Transverse colon (tissue), 4 donors: ENCODE measurements around the gene NAA20. TPM values are rescaled to one million over a fixed set of nuclear protein-coding genes. Genes with fewer than 3 reads are reported as not detected.

Experiments used
- DNase-seq: peaks from one replicate; pipeline ENCODE4 v3.0.0-alpha.2; 2019
- H3K27ac ChIP-seq, 4 donors: fragments of 200-600 bp; sonication (generic); 2 replicates each; pipeline ENCODE4 v1.5.1; 2016 to 2018; ENCODE audit warnings: inconsistent platforms in 4 of 4
- H3K27me3 ChIP-seq: fragments of 200-600 bp; sonication (generic); 2 replicates; pipeline ENCODE4 v1.5.1; 2017; ENCODE audit warnings: inconsistent platforms
- H3K36me3 ChIP-seq, 4 donors: fragments of 200-600 bp; sonication (generic); 2 replicates each; pipeline ENCODE4 v1.5.1; 2017 to 2019; ENCODE audit warnings: inconsistent platforms in 4 of 4
- H3K4me1 ChIP-seq, 4 donors: fragments of 200-600 bp; sonication (generic); 2 replicates each; pipeline ENCODE4 v1.5.1; 2017 to 2020; ENCODE audit warnings: inconsistent platforms in 4 of 4
- H3K4me3 ChIP-seq, 4 donors: fragments of 200-600 bp; sonication (generic); 1 replicate in 1 of 4; 2 replicates in 3 of 4; pipeline versions ENCODE4 v1.5.1 to v1.6.1; 2017 to 2019; ENCODE audit warnings: inconsistent platforms in 4 of 4
- H3K9me3 ChIP-seq, 2 donors: fragments of 200-600 bp; sonication (generic); 2 replicates each; pipeline ENCODE4 v1.5.1; 2017 to 2019; ENCODE audit warnings: inconsistent platforms in 2 of 2
- CTCF ChIP-seq, 5 experiments: fragments of 200-600 bp in 3 of 5; fragments of 450-650 bp in 2 of 5; sonication (generic) in 3 of 5; IDR thresholded peaks; 1 replicate in 2 of 5; 2 replicates in 3 of 5; pipeline ENCODE4 v1.5.1; 2016 to 2017; ENCODE audit warnings: antibody characterized with exemption in 5 of 5, inconsistent platforms in 3 of 5, mild to moderate bottlenecking in 2 of 5, moderate library complexity in 1 of 5
- EP300 ChIP-seq: sonication (generic); formaldehyde crosslinking; IDR thresholded peaks from one replicate; pipeline ENCODE4 v1.6.1; 2017; ENCODE audit warnings: antibody characterized with exemption, low read depth
- POLR2A ChIP-seq: fragments of 450-650 bp; IDR thresholded peaks from one replicate; pipeline ENCODE4 v1.6.1; 2016; ENCODE audit warnings: antibody characterized with exemption, mild to moderate bottlenecking, moderate library complexity
- POLR2AphosphoS5 ChIP-seq, 3 donors: sonication (generic); formaldehyde crosslinking; IDR thresholded peaks; one replicate each; pipeline ENCODE4 v1.6.1; 2016; ENCODE audit warnings: antibody characterized with exemption in 3 of 3
- WGBS, 2 donors: methylation state at CpG; one replicate each; pipeline ENCODE4 v1.1.5; 2018; ENCODE audit warnings: low coverage in 1 of 2; 5-methylcytosine and 5-hydroxymethylcytosine counted together
- in situ Hi-C, 4 donors: fragments of 200-750 bp; cut with MboI; loops; one replicate each; pipeline versions ENCODE4 v1.15.0 to v1.15.1; 2017; ENCODE audit warnings: low sequenced_read_pairs in 3 of 4, low pct_ligation_motif_present in 1 of 4, low pct_unique_long_range_greater_than_20kb in 1 of 4
- intact Hi-C: fragments of 100-400 bp; cut with DNase I; formaldehyde crosslinking; loops from one replicate; pipeline ENCODE4 v1.15.1; 2023; ENCODE audit warnings: low total_unique reads
- total RNA-seq, 4 donors: library from RNA; depleted of rRNA; stranded (reverse); fragments of >200 nt; gene quantifications; one replicate each; pipeline ENCODE4 v1.1.0, GENCODE V29; 2016

The NAA20 gene
- total RNA-seq, 4 donors from 2014 or later: 26.5 to 58.0 (median 32.7) TPM

GRCh38 chr20:19973961-19974629 is 43.1 kb upstream of the NAA20 start:
- Histone ChIP-seq H3K36me3 (peaks cover 0 to 4% (median 0%) of the 10 kb centered on the region in 4 donors), H3K4me3 (peak overlapping the region in 1 of 4 donors; percentile 47), H3K27ac (peak overlapping the region; percentile 86 to 94 (median 88)), H3K9me3 (no peaks in the 10 kb centered on the region), H3K27me3 (no peaks in the 10 kb centered on the region), H3K4me1 (peaks cover 10 to 43% (median 25%) of the 10 kb centered on the region in 4 donors)
- 58 to 66% methylated on average over 6 to 7 of the region's 7 CpGs for WGBS, 2 donors
- intact Hi-C loops (loop anchor here (10.0 kb wide), 1 partner anchor 89 kb away; no protein-coding TSS in a partner anchor), in situ Hi-C loops (no loop called here)
- TF ChIP-seq POLR2A (no peak), POLR2AphosphoS5 (IDR thresholded peaks at IDR 0.05) (peak; percentile 11 to 48 (median 23)), EP300 (no peak), CTCF (IDR thresholded peaks at IDR 0.05) (no peak)
- DNase-seq: peak; percentile 50

GRCh38 chr20:19974630-19975435 is 42.3 kb upstream of the NAA20 start:
- WGBS, 2 donors: 63 to 80% methylated on average over 1 to 44 of the region's 44 CpGs
- in situ Hi-C loops (no loop called here), intact Hi-C loops (loop anchor here (10.0 kb wide), 1 partner anchor 90 kb away; no protein-coding TSS in a partner anchor)
- DNase-seq: peak; percentile 63
- Histone ChIP-seq H3K27me3 (no peaks in the 10 kb centered on the region), H3K4me3 (peak overlapping the region; percentile 35 to 47 (median 40)), H3K4me1 (peaks cover 10 to 45% (median 25%) of the 10 kb centered on the region in 4 donors), H3K36me3 (peaks cover 0 to 4% (median 0%) of the 10 kb centered on the region in 4 donors), H3K27ac (peak overlapping the region; percentile 86 to 94 (median 88)), H3K9me3 (no peaks in the 10 kb centered on the region)
- TF ChIP-seq POLR2A (no peak), POLR2AphosphoS5 (IDR thresholded peaks at IDR 0.05) (peak; percentile 32 to 48 (median 45))

GRCh38 chr20:19975436-19975799 is 41.7 kb upstream of the NAA20 start:
- H3K27me3 ChIP-seq: no peaks in the 10 kb centered on the region
- intact Hi-C loops: loop anchor here (10.0 kb wide), 1 partner anchor 91 kb away; no protein-coding TSS in a partner anchor
- in situ Hi-C loops: no loop called here

GRCh38 chr20:19975901-19976300 is 41.3 kb upstream of the NAA20 start:
- intact Hi-C loops: loop anchor here (10.0 kb wide), 1 partner anchor 91 kb away; no protein-coding TSS in a partner anchor
- H3K9me3 ChIP-seq: no peaks in the 10 kb centered on the region
- peak overlapping the region; percentile 35 to 47 (median 40) for H3K4me3 ChIP-seq
- peaks cover 10 to 46% (median 25%) of the 10 kb centered on the region in 4 donors for H3K4me1 ChIP-seq
- TF ChIP-seq POLR2A (no peak), EP300 (no peak), POLR2AphosphoS5 (IDR thresholded peaks at IDR 0.05) (no peak), CTCF (IDR thresholded peaks at IDR 0.05) (no peak)
- peaks cover 0 to 4% (median 0%) of the 10 kb centered on the region in 4 donors for H3K36me3 ChIP-seq
- DNase-seq: no peak
- peak overlapping the region; percentile 86 to 94 (median 88) for H3K27ac ChIP-seq
- no peaks in the 10 kb centered on the region for H3K27me3 ChIP-seq
- WGBS, 2 donors: 62 to 88% methylated on average over 7 to 9 of the region's 9 CpGs
- in situ Hi-C loops: no loop called here

More at GRCh38 chr20:19975436-19975799, 41.7 kb upstream of the NAA20 start:
- peaks cover 10 to 45% (median 25%) of the 10 kb centered on the region in 4 donors for H3K4me1 ChIP-seq
- H3K27ac ChIP-seq: peak overlapping the region; percentile 86 to 94 (median 88)
- H3K4me3 ChIP-seq: peak overlapping the region; percentile 35 to 47 (median 40)
- no peak for TF ChIP-seq EP300
- no peak for TF ChIP-seq POLR2AphosphoS5 (IDR thresholded peaks at IDR 0.05)
- no peak for TF ChIP-seq POLR2A
- TF ChIP-seq CTCF (IDR thresholded peaks at IDR 0.05): no peak
- peaks cover 0 to 4% (median 0%) of the 10 kb centered on the region in 4 donors for H3K36me3 ChIP-seq
- H3K9me3 ChIP-seq: no peaks in the 10 kb centered on the region
- DNase-seq: no peak
- WGBS, 2 donors: 68% methylated on average over 18 of the region's 18 CpGs; no CpG with 5 or more reads in 1 of the 2 donors
